K562 (cell line): ENCODE data around the gene CPED1. TPM values are rescaled to one million over a fixed set of nuclear protein-coding genes. Genes with fewer than 3 reads are reported as not detected.
A peak's percentile ranks its signal among the peaks of the same experiment; 100 is the strongest.

Source experiments
- BCL6 ChIP-seq: fragments of 250-450 bp; sonication (Bioruptor Pico); IDR thresholded peaks from 2 replicates; pipeline ENCODE4 v1.4.0; 2020
- BRD9 ChIP-seq: fragments of 450-650 bp; IDR thresholded peaks from 2 replicates; pipeline ENCODE4 v1.6.1; 2018; ENCODE audit warnings: low read depth; ENCODE audit not compliant: partially characterized antibody
- CTBP1 ChIP-seq: fragments of 450-650 bp; IDR thresholded peaks from 2 replicates; pipeline ENCODE4 v1.6.1; 2016; ENCODE audit warnings: borderline replicate concordance
- DACH1 ChIP-seq: fragments of 450-650 bp; IDR thresholded peaks from 2 replicates; pipeline ENCODE4 v1.6.1; 2018; ENCODE audit not compliant: partially characterized antibody
- E2F1 ChIP-seq: sonication (generic); formaldehyde crosslinking; IDR thresholded peaks from 2 replicates; pipeline ENCODE4 v1.8.1; 2023; ENCODE audit warnings: mild to moderate bottlenecking, missing genetic modification reagents, moderate library complexity
- E2F3 ChIP-seq: fragments of 250-450 bp; sonication (Bioruptor Pico); IDR thresholded peaks from 2 replicates; pipeline ENCODE4 v1.4.0; 2020; ENCODE audit warnings: mild to moderate bottlenecking
- EP300 ChIP-seq: IDR thresholded peaks from 2 replicates; pipeline ENCODE4 v1.6.1; 2012; ENCODE audit warnings: low read length, improper control_type of control experiment
- ESRRB ChIP-seq: fragments of 250-450 bp; sonication (Bioruptor Pico); IDR thresholded peaks from 2 replicates; pipeline ENCODE4 v1.5.0; 2020; ENCODE audit warnings: mild to moderate bottlenecking, moderate library complexity, borderline replicate concordance
- FOXP4 ChIP-seq: sonication (generic); formaldehyde crosslinking; IDR thresholded peaks from 2 replicates; pipeline ENCODE4 v1.8.0; 2022; ENCODE audit warnings: mild to moderate bottlenecking, missing genetic modification reagents, borderline replicate concordance
- GABPB2 ChIP-seq: fragments of 250-450 bp; sonication (Bioruptor Pico); conservative IDR thresholded peaks from 2 replicates; pipeline ENCODE4 v1.5.1; 2021; ENCODE audit warnings: mild to moderate bottlenecking
- HDAC8 ChIP-seq: fragments of 450-650 bp; IDR thresholded peaks from 2 replicates; pipeline ENCODE4 v1.6.1; 2016; ENCODE audit warnings: mild to moderate bottlenecking, missing genetic modification characterization, moderate library complexity, missing compliant biosample characterization
- KAT7 ChIP-seq: sonication (generic); formaldehyde crosslinking; IDR thresholded peaks from 2 replicates; pipeline ENCODE4 v1.8.0; 2022; ENCODE audit warnings: missing genetic modification reagents, mild to moderate bottlenecking, borderline replicate concordance
- MED1 ChIP-seq: sonication (generic); formaldehyde crosslinking; IDR thresholded peaks from 2 replicates; pipeline ENCODE4 v1.8.1; 2023; ENCODE audit warnings: missing genetic modification reagents, borderline replicate concordance
- NKRF ChIP-seq: fragments of 450-650 bp; IDR thresholded peaks from 2 replicates; pipeline ENCODE4 v1.6.1; 2016; ENCODE audit warnings: borderline replicate concordance
- OTX1 ChIP-seq: fragments of 450-650 bp; formaldehyde crosslinking; IDR thresholded peaks from 2 replicates; pipeline ENCODE4 v1.4.0; 2022; ENCODE audit warnings: mild to moderate bottlenecking
- RBBP5 ChIP-seq: fragments of 200-600 bp; sonication (generic); IDR thresholded peaks from 2 replicates; pipeline ENCODE4 v1.6.1; 2012; ENCODE audit warnings: borderline replicate concordance, mild to moderate bottlenecking, low read length, control low read depth, inconsistent platforms; ENCODE audit not compliant: insufficient read depth, poor library complexity, severe bottlenecking
- RUNX1 ChIP-seq: sonication (generic); IDR thresholded peaks from 2 replicates; pipeline ENCODE4 v1.6.1; 2016; ENCODE audit warnings: antibody characterized with exemption, low read depth
- SOX6 ChIP-seq: fragments of 450-650 bp; IDR thresholded peaks from 2 replicates; pipeline ENCODE4 v1.6.1; 2014; ENCODE audit warnings: mild to moderate bottlenecking
- TAF15 ChIP-seq: fragments of 200-400 bp; formaldehyde crosslinking; IDR thresholded peaks from 2 replicates; pipeline ENCODE4 v1.6.1; 2017; ENCODE audit warnings: mild to moderate bottlenecking, low read depth, low read length, moderate library complexity
- TCF15 ChIP-seq: fragments of 250-450 bp; sonication (Bioruptor Pico); IDR thresholded peaks from 2 replicates; pipeline ENCODE4 v1.8.0; 2022; ENCODE audit warnings: moderate library complexity, mild to moderate bottlenecking, inconsistent platforms
- THRAP3 ChIP-seq: fragments of 450-650 bp; IDR thresholded peaks from 2 replicates; pipeline ENCODE4 v1.6.1; 2016; ENCODE audit warnings: mild to moderate bottlenecking, inconsistent platforms, borderline replicate concordance
- ZBTB17 ChIP-seq: fragments of 450-650 bp; formaldehyde crosslinking; IDR thresholded peaks from 2 replicates; pipeline ENCODE4 v1.4.0; 2020; ENCODE audit warnings: mild to moderate bottlenecking
- ZC3H4 ChIP-seq: sonication (generic); formaldehyde crosslinking; IDR thresholded peaks from 2 replicates; pipeline ENCODE4 v1.9.0; 2021; ENCODE audit warnings: missing genetic modification reagents, borderline replicate concordance
- ZNF583 ChIP-seq: fragments of 250-450 bp; sonication (Bioruptor Pico); IDR thresholded peaks from 2 replicates; pipeline ENCODE4 v1.4.0; 2020
- ZNF644 ChIP-seq: fragments of 200-800 bp; sonication (Bioruptor generic); IDR thresholded peaks from 2 replicates; pipeline ENCODE4 v1.6.1; 2016; ENCODE audit warnings: low read depth, missing genetic modification characterization, missing compliant biosample characterization
- polyA plus RNA-seq, 8 experiments: library from polyadenylated mRNA; depleted of rRNA in 4 of 8; stranded (reverse) in 5 of 8; unstranded in 3 of 8; fragments of >200 nt; fragmentation: Nextera tagmentation in 2 of 8; fragmentation: Illumina TruSeq in 1 of 8; extraction: Ambion mirVana in 2 of 8; extraction: Trizol in 1 of 8; gene quantifications; 2 replicates each; pipeline versions ENCODE4 v1.2.1 to v1.2.3, GENCODE V29; 2011 to 2014; ENCODE audit warnings: inconsistent platforms in 1 of 8, missing spikeins in 1 of 8
- total RNA-seq, 7 experiments: library from RNA; depleted of rRNA in 6 of 7; stranded (reverse); fragments of >200 nt in 6 of 7; fragmentation: Illumina TruSeq in 2 of 7; extraction: Trizol in 2 of 7; gene quantifications; 2 replicates each; pipeline versions ENCODE4 v1.2.1 to v1.2.3, GENCODE V29; 2011 to 2021; ENCODE audit warnings: low replicate concordance in 1 of 7

Gene CPED1
- total and polyA plus RNA-seq, 9 of the 15 experiments (the other 6 are each of a cell fraction or from before 2014, with no cell fraction given): 195 to 393 (median 290) TPM

GRCh38 chr7:120990468-120991118, 2.1 kb downstream of the CPED1 start (continued):
- TF ChIP-seq DACH1: no peak
- no peak for TF ChIP-seq MED1
- TF ChIP-seq TCF15 (CRISPR knock-in tag): no peak
- 0 out of 2 replicates have a peak, but pooled peaks have one; percentile 9 for TF ChIP-seq KAT7
- no peak for TF ChIP-seq RBBP5
- TF ChIP-seq ZBTB17 (CRISPR knock-in tag): 0 out of 2 replicates have a peak, but pooled peaks have one; percentile 24
- no peak for TF ChIP-seq HDAC8 (tag)
- TF ChIP-seq ZC3H4: no peak
- peak; percentile 81; the same call in 1 of the 2 replicates for TF ChIP-seq NKRF
- TF ChIP-seq FOXP4 (CRISPR knock-in tag): no peak
- TF ChIP-seq OTX1: no peak
- no peak for TF ChIP-seq SOX6
- no peak for TF ChIP-seq EP300
- no peak for TF ChIP-seq ZNF583 (CRISPR knock-in tag)
- TF ChIP-seq BCL6 (CRISPR knock-in tag): no peak
- peak; percentile 29; the same call in 1 of the 2 replicates for TF ChIP-seq CTBP1
- TF ChIP-seq GABPB2 (CRISPR knock-in tag): no peak
- no peak for TF ChIP-seq E2F3 (CRISPR knock-in tag)
- TF ChIP-seq ZNF644: 0 out of 2 replicates have a peak, but pooled peaks have one; percentile 26
- no peak for TF ChIP-seq RUNX1
- TF ChIP-seq ESRRB: no peak
- 0 out of 2 replicates have a peak, but pooled peaks have one; percentile 50 for TF ChIP-seq THRAP3
- TF ChIP-seq E2F1: no peak
- no peak for TF ChIP-seq TAF15
- peak; percentile 18 for TF ChIP-seq BRD9
